HG03159 (cell line): Measurements from ENCODE around the gene DPYD.

Experiments
- ATAC-seq: cut with Tn5 transposase; IDR thresholded peaks from one replicate; pipeline ENCODE4 v1.9.1; 2021; ENCODE audit warnings: mild to moderate bottlenecking, moderate library complexity; ENCODE audit not compliant: unreplicated experiment

Gene DPYD

DNA sequence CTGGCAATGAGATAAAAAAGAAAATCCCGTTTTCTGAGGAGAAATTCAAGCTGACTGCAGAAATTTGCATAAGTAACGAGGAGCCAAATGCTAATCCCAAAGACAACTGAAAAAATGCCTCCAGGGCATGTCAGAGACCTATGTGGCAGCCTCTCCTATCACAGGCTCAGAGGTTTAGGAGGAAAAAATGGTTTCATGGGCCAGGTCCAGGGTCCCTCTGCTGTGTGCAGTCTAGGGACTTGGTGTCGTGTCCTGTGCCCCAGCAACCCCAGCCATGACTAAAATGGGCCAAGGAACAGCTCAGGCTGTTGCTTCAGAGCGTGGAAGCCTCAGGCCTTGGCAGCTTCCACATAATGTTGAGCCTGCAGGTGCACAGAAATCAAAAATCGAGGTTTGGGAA, 456.5 kb downstream of the DPYD start:
- no peak for ATAC-seq

DNA sequence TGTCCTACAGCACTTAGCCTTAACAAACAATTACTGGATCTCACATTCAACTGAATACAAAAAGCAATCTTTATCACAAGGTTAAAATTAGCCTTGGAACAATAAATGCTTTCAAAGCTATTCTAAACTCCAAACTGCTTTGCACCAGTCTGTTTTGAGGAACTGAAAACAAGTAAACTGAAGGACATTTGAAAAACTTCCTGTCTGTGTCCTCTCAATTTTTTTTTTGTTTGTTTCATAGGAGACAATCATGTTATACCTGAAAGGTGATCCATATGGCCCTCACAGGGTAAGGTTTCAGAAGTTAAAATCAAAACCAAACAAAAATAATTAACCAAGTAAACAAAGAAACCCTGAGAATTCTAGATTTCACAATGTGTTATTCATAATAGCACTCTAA, 459.1 kb downstream of the DPYD start:
- ATAC-seq, result peak; percentile 94

- ATAC-seq, result no peak
These were observed 463.3 kb downstream of the DPYD start for GRCh38 chr1:97457446-97458089.

DNA sequence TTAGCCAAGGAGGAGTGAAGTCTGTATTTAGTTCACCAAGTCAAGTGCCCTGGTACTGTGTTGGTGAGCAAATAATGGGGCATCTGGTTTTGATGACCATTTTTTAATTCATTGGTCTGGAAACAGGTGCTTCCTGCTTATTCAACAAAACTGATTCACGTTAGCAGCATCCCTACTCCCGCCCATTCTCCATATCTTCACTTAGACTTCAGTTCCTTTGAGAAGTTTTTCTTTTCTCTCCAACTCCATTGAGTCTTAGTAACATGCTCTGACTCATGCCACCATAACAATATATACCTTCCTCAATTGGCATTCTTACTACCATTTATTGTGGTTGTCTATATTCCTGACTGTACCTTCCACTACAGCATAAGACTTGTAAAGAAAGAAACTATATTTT, 468.9 kb downstream of the DPYD start:
- ATAC-seq, result no peak

- ATAC-seq, result no peak
These were observed 469.6 kb downstream of the DPYD start for GRCh38 chr1:97451046-97451826.

DNA sequence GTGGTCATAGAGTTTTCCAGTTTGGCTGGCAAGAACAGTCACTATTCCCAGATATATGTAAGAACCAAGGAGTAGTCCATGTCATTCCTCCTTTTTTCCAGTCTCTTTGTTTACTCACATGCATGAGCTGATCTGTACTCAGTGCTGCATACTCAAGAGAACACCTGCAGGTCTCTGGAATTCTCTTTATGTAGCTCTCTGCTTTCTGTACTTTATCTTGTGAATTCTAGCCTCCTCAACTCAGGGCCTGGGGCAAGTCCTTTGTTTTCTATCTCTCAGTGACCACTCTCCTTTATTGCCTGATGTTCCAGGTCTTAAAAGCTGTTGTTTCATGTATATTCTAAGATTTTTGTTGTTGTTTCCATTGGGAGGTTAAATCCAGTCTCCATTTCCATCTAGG, 478.9 kb downstream of the DPYD start:
- ATAC-seq, result no peak

- no peak for ATAC-seq
These were observed 487.0 kb downstream of the DPYD start for GRCh38 chr1:97433824-97434177.

DNA sequence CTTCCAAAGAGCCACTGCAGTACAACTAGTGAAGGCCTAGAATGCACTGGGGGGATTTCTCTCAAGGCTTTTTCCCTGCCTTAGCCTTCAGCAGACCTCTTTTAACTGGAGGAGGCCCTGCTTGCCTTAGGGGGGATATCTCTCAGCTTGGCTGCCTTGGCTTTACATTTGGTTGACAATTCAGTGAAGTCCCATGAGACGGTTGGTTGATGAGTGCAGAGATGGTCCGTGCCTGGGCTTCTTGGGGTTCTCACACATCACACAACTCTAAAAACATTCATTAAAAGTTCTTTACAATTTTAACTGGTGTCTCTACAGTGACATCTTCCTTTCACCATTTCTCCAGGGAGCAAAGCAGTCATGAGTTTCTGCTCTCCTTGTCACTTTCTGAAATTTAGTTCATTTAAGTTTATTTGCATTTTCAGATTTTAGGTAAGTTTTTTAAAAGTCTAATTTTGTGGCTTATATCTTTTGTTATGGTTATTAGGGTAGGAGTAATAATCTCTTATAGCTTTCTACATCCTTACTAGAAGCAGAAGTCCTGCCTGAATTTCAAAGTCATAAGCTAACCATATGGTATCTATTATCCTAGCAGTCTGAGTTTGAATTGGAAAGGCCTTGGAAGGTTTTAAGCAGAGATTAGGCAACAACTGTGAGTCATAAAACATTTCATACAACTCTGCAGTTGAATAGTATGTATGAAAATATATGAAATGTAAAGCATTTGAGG, 487.6 kb downstream of the DPYD start:
- no peak for ATAC-seq

- ATAC-seq, result no peak
These were observed 493.5 kb downstream of the DPYD start for GRCh38 chr1:97427371-97427770.

- peak; percentile 56 for ATAC-seq
These were observed 496.6 kb downstream of the DPYD start for GRCh38 chr1:97424209-97424608.

GRCh38 chr1:97423403-97423802, 497.4 kb downstream of the DPYD start:
- no peak for ATAC-seq

- ATAC-seq, result no peak
These were observed 503.2 kb downstream of the DPYD start for GRCh38 chr1:97417661-97418060.

DNA sequence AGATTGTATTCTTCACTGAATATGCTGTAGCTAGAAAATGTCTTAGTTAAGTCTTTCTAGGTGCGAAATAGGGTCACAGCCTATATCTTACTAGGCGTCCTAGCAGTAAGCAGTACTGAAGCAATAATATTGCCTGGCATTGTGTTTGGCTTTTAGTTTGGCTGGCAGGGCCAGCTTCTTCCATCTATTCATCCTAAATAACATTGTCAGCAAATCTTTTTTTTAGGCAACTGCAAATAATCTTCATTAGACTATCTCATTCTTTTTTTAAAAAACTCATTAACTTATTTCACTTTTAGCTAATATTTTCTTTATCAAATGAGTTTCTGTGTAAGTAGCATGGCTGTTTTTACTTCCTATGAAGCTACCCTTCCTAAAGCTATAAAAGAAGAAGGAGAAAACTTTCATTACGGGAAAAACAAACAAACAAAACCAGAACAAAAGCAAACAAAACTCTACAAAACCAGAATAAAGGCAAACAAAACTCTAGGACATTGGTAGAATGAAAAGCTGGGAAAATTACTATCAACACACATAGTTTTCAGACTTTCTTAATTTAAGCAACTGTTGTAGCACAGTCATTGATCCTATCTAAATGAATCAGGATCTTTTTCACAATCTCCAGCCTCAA, 506.0 kb downstream of the DPYD start:
- no peak for ATAC-seq

GRCh38 chr1:97412737-97413136, 508.1 kb downstream of the DPYD start:
- ATAC-seq, result no peak

DNA sequence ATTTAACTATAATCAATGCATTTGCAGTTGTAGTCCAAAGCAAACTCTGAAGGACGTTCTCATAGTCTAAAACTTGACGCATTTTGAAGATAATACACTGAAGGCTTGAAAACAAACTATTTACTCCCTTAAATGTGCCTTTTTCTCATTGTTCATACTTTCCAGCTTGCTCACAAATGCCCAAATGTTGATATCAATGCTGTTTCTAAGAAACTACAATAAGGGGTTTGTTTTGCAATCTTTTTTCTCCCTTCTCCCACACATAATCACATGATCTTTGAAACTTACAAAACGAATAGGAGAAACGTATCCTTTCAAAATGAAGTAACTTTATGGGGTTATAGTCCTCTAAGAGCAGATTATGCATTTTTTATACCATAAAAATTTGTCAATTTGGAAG, 508.7 kb downstream of the DPYD start:
- ATAC-seq, result no peak

DNA sequence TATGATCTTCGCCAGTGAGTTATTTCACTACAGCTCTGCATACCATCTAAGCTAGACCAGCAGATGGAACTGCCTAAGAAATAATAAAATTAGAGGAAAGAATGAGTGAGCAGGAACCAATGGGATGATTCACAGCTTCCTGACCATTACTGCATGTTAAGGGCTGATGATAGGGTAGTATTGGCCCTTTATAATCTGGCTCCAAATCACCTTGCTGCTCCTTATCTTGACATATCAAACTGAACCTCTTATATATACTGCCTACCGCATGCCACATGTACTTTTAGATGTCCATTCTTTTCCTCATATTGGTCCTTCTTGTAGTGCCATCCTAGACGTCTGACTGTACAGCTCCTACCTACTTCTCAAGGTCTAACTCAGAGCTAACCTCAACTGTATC, 524.4 kb downstream of the DPYD start:
- ATAC-seq, result no peak

GRCh38 chr1:97392701-97393100, 528.1 kb downstream of the DPYD start:
- no peak for ATAC-seq

DNA sequence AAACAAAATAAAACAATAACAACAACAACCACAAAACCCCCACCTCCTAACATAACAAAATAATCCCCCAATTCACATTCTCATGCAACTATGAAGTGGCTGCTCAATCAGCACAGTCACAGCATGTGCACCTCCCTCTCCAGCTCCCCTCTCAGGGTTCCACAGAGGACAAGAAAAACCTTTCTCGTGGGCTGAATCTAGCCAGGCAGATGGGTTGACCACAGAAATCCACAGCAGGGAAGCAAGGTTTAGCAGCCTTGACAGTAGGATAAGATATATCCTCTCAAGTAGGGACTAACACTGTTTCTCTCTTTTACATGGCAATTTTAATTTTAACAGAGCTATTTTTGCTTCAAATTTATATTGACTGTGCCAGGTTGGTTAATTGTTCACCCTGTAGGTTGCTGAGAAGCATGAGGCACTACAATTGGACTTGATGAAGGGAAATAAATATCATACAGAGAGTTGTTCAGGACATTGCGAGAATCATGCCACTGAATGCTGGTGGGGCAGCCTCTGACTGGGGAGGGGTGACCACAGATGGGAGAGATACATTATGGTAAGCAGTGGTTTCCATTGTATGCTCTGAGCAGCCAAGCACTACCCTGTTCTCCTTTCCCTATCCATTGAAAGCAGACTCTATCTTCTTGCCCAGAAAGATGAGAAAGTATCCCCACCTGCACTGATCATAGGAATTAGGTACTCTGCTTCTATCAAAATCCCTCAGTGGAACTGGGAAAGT, 535.1 kb downstream of the DPYD start:
- ATAC-seq, result no peak

GRCh38 chr1:97384294-97384968, 536.4 kb downstream of the DPYD start:
- ATAC-seq, result no peak

GRCh38 chr1:97383797-97384196, 537.0 kb downstream of the DPYD start:
- ATAC-seq, result no peak
